ENCODE results near the gene TNFRSF17. TPM values are rescaled to one million over a fixed set of nuclear protein-coding genes. Genes with fewer than 3 reads are reported as not detected.

TNFRSF17 gene
- polyA plus RNA-seq, 3 donors, result 0.26 TPM; not detected in 2

GRCh38 chr16:11915644-11916523, 49.1 kb upstream of the TNFRSF17 start, which contains the start of gene GSPT1:
TSS of gene GSPT1 (minus strand) at chr16:11915956. CDS start at chr16:11915720, 236 bp downstream.
- Histone ChIP-seq H3K4me2 (replicated peaks; ENCODE audit: extremely low read depth, low read length, poor library complexity, severe bottlenecking) (peak within 1 kb of the TSS; percentile 88), H3K27ac (ENCODE audit: low read depth in 1 of 2, low read length in 2 of 2) (peak within 1 kb of the TSS; percentile 67 to 86), H3K9ac (ENCODE audit: insufficient read depth, low read length, poor library complexity, severe bottlenecking) (peak within 1 kb of the TSS; percentile 79), H3K27me3 (ENCODE audit: control insufficient read depth in 2 of 2, insufficient read depth in 2 of 2, low read length in 2 of 2) (peaks cover 0 to 2% of the 10 kb centered on the region in 2 donors), H3K36me3 (replicated peaks in 1 of 2; ENCODE audit: control insufficient read depth in 1 of 2, insufficient read depth in 2 of 2, low read length in 2 of 2) (no peaks in the 10 kb centered on the region), H3K79me2 (ENCODE audit: insufficient read depth, low read length) (peaks cover 42% of the 10 kb centered on the region), H3K4me1 (ENCODE audit: control insufficient read depth in 1 of 2, insufficient read depth in 2 of 2, low read length in 2 of 2) (peaks cover 16 to 28% of the 10 kb centered on the region in 2 donors), H4K20me1 (ENCODE audit: insufficient read depth, low read length) (peaks cover 39% of the 10 kb centered on the region), H2AFZ (ENCODE audit: insufficient read depth, low read depth, low read length, poor library complexity, severe bottlenecking) (peak within 1 kb of the TSS; percentile 86), H3K4me3 (replicated peaks in 1 of 3; ENCODE audit: low read depth in 2 of 3, low read length in 3 of 3) (peak within 1 kb of the TSS; percentile 71 to 96 (median 90)), H3K9me3 (replicated peaks in 1 of 2; ENCODE audit: control insufficient read depth in 1 of 2, insufficient read depth in 1 of 2, low read length in 2 of 2) (no peaks in the 10 kb centered on the region)
- DNase-seq, result peak; percentile 97
- under 1% methylated on average over 80 of the region's 84 CpGs for WGBS (ENCODE audit: insufficient coverage)
- H3K4me3 Mint-ChIP-seq, result peak within 1 kb of the TSS; percentile 93 to 95
- H3K36me3 Mint-ChIP-seq, result no peaks in the 10 kb centered on the region
- intact Hi-C loops (cut with micrococcal nuclease), result loop anchor here (2.0 to 10.0 kb wide), 4 partner anchors 61 to 971 kb away; partner anchors contain the start of genes RSL1D1 (in 2 of the 2), CLEC16A (in 1 of the 2), DEXI (in 1 of the 2) and SNX29 (in 1 of the 2)
- H3K9me3 Mint-ChIP-seq, result no peaks in the 10 kb centered on the region
- peaks cover 3 to 11% (median 7%) of the 10 kb centered on the region in 3 donors for H3K27me3 Mint-ChIP-seq (ENCODE audit: low read depth in 3 of 3)
- H3K4me1 Mint-ChIP-seq, result peaks cover 28% of the 10 kb centered on the region
- H3K27ac Mint-ChIP-seq, result peak within 1 kb of the TSS; percentile 87 to 95 (median 92)
- TF ChIP-seq CTCF (IDR thresholded peaks at IDR 0.05), result no peak

- 80% methylated on average over 2 of the region's 13 CpGs for WGBS (ENCODE audit: insufficient coverage)
These were observed 48.3 kb upstream of the TNFRSF17 start for GRCh38 chr16:11916524-11917285.

More at GRCh38 chr16:11916524-11917285, 48.3 kb upstream of the TNFRSF17 start:
- peaks cover 0 to 2% of the 10 kb centered on the region in 2 donors for H3K27me3 ChIP-seq (ENCODE audit: control insufficient read depth in 2 of 2, insufficient read depth in 2 of 2, low read length in 2 of 2)
- Mint-ChIP-seq H3K4me1 (peaks cover 27% of the 10 kb centered on the region), H3K36me3 (no peaks in the 10 kb centered on the region), H3K9me3 (no peaks in the 10 kb centered on the region), H3K27me3 (ENCODE audit: low read depth in 3 of 3) (peaks cover 3 to 15% (median 7%) of the 10 kb centered on the region in 3 donors), H3K27ac (peak overlapping the region in 6 of 7 donors; percentile 5 to 92 (median 83)), H3K4me3 (peak overlapping the region; percentile 85 to 94)
- peak overlapping the region; percentile 88 for H3K4me2 ChIP-seq (replicated peaks; ENCODE audit: extremely low read depth, low read length, poor library complexity, severe bottlenecking)
- H4K20me1 ChIP-seq (ENCODE audit: insufficient read depth, low read length), result peaks cover 31% of the 10 kb centered on the region
- H3K9ac ChIP-seq (ENCODE audit: insufficient read depth, low read length, poor library complexity, severe bottlenecking), result peak overlapping the region; percentile 79
- H3K79me2 ChIP-seq (ENCODE audit: insufficient read depth, low read length), result peaks cover 33% of the 10 kb centered on the region
- H3K27ac ChIP-seq (ENCODE audit: low read depth in 1 of 2, low read length in 2 of 2), result no peak overlapping the region
- no peaks in the 10 kb centered on the region for H3K36me3 ChIP-seq (replicated peaks in 1 of 2; ENCODE audit: control insufficient read depth in 1 of 2, insufficient read depth in 2 of 2, low read length in 2 of 2)
- DNase-seq, result peak in 1 of 3 donors; percentile 8
- no peaks in the 10 kb centered on the region for H3K9me3 ChIP-seq (replicated peaks in 1 of 2; ENCODE audit: control insufficient read depth in 1 of 2, insufficient read depth in 1 of 2, low read length in 2 of 2)
- peaks cover 16 to 28% of the 10 kb centered on the region in 2 donors for H3K4me1 ChIP-seq (ENCODE audit: control insufficient read depth in 1 of 2, insufficient read depth in 2 of 2, low read length in 2 of 2)
- TF ChIP-seq CTCF (IDR thresholded peaks at IDR 0.05), result no peak
- H3K4me3 ChIP-seq (replicated peaks in 1 of 3; ENCODE audit: low read depth in 2 of 3, low read length in 3 of 3), result peak overlapping the region; percentile 52 to 90 (median 59)
- intact Hi-C loops (cut with micrococcal nuclease), result loop anchor here (2.0 to 10.0 kb wide), 4 partner anchors 60 to 972 kb away; partner anchors contain the start of genes RSL1D1 (in 2 of the 2), CLEC16A (in 1 of the 2), DEXI (in 1 of the 2) and SNX29 (in 1 of the 2)
- H2AFZ ChIP-seq (ENCODE audit: insufficient read depth, low read depth, low read length, poor library complexity, severe bottlenecking), result peak overlapping the region; percentile 86

Measured in CD14-positive monocyte (primary cell).